K562 (cell line): Measurements from ENCODE around the gene UQCRH. TPM values are rescaled to one million over a fixed set of nuclear protein-coding genes. Genes with fewer than 3 reads are reported as not detected.
A peak's percentile ranks its signal among the peaks of the same experiment; 100 is the strongest.

Source experiments
- CBFB ChIP-seq: sonication (generic); formaldehyde crosslinking; IDR thresholded peaks from 2 replicates; pipeline ENCODE4 v1.4.0; 2020; ENCODE audit warnings: mild to moderate bottlenecking, missing genetic modification reagents
- CREBBP ChIP-seq: IDR thresholded peaks from one replicate; pipeline ENCODE4 v1.6.1; 2012; ENCODE audit warnings: low read depth, mild to moderate bottlenecking, control low read depth, inconsistent platforms, low read length
- E4F1 ChIP-seq: fragments of 250-450 bp; sonication (Bioruptor Pico); IDR thresholded peaks from 2 replicates; pipeline ENCODE4 v1.5.0; 2021; ENCODE audit warnings: mild to moderate bottlenecking, borderline replicate concordance
- ETS1 ChIP-seq: conservative IDR thresholded peaks from 2 replicates; pipeline ENCODE4 v1.6.1; 2011; ENCODE audit warnings: low read depth, mild to moderate bottlenecking, low read length; ENCODE audit not compliant: control insufficient read depth
- HINFP ChIP-seq: fragments of 450-650 bp; conservative IDR thresholded peaks from 2 replicates; pipeline ENCODE4 v1.6.1; 2016; ENCODE audit warnings: missing genetic modification characterization, low read depth, mild to moderate bottlenecking, control low read depth, missing compliant biosample characterization
- KDM5B ChIP-seq: fragments of 200-600 bp; sonication (generic); IDR thresholded peaks from 2 replicates; pipeline ENCODE4 v1.6.1; 2012; ENCODE audit warnings: low read depth, mild to moderate bottlenecking, moderate library complexity, low read length, control low read depth, inconsistent platforms; ENCODE audit not compliant: insufficient replicate concordance
- KLF16 ChIP-seq: IDR thresholded peaks from 2 replicates; pipeline ENCODE4 v1.6.1; 2016; ENCODE audit warnings: antibody characterized with exemption
- LEF1 ChIP-seq: fragments of 450-650 bp; IDR thresholded peaks from 2 replicates; pipeline ENCODE4 v1.6.1; 2016; ENCODE audit warnings: mild to moderate bottlenecking
- NR3C1 ChIP-seq: sonication (generic); formaldehyde crosslinking; IDR thresholded peaks from 2 replicates; pipeline ENCODE4 v1.8.1; 2022; ENCODE audit warnings: missing genetic modification reagents
- POLR2H ChIP-seq: IDR thresholded peaks from 2 replicates; pipeline ENCODE4 v1.6.1; 2016; ENCODE audit warnings: missing genetic modification characterization, low read depth, mild to moderate bottlenecking, control low read depth, missing compliant biosample characterization, moderate library complexity
- TFE3 ChIP-seq: fragments of 450-650 bp; formaldehyde crosslinking; IDR thresholded peaks from 2 replicates; pipeline ENCODE4 v1.4.0; 2020; ENCODE audit warnings: mild to moderate bottlenecking, mixed read lengths
- ZBTB12 ChIP-seq: fragments of 250-450 bp; sonication (Bioruptor Pico); IDR thresholded peaks from 2 replicates; pipeline ENCODE4 v1.4.0; 2020
- ZNF311 ChIP-seq: fragments of 250-450 bp; sonication (Bioruptor Pico); IDR thresholded peaks from 2 replicates; pipeline ENCODE4 v1.4.0; 2020; ENCODE audit warnings: mild to moderate bottlenecking, moderate library complexity
- polyA plus RNA-seq, 8 experiments: library from polyadenylated mRNA; depleted of rRNA in 4 of 8; stranded (reverse) in 5 of 8; unstranded in 3 of 8; fragments of >200 nt; fragmentation: Nextera tagmentation in 2 of 8; fragmentation: Illumina TruSeq in 1 of 8; extraction: Ambion mirVana in 2 of 8; extraction: Trizol in 1 of 8; gene quantifications; 2 replicates each; pipeline versions ENCODE4 v1.2.1 to v1.2.3, GENCODE V29; 2011 to 2014; ENCODE audit warnings: inconsistent platforms in 1 of 8, missing spikeins in 1 of 8
- total RNA-seq, 7 experiments: library from RNA; depleted of rRNA in 6 of 7; stranded (reverse); fragments of >200 nt in 6 of 7; fragmentation: Illumina TruSeq in 2 of 7; extraction: Trizol in 2 of 7; gene quantifications; 2 replicates each; pipeline versions ENCODE4 v1.2.1 to v1.2.3, GENCODE V29; 2011 to 2021; ENCODE audit warnings: low replicate concordance in 1 of 7
- TF ChIP-seq, protein P1 (sequence below): fragments of 450-650 bp; formaldehyde crosslinking; IDR thresholded peaks from 2 replicates; pipeline ENCODE4 v1.4.0; 2022; ENCODE audit warnings: missing genetic modification characterization

The UQCRH gene
- total and polyA plus RNA-seq, 9 of the 15 experiments (the other 6 are each of a cell fraction or from before 2014, with no cell fraction given) = 1,267 to 5,184 (median 2,410) TPM

- TF ChIP-seq KLF16 = peak; percentile 63
- peak; percentile 96 for TF ChIP-seq KDM5B
- TF ChIP-seq NR3C1 = no peak
- peak; percentile 85 for TF ChIP-seq LEF1
- no peak for TF ChIP-seq CREBBP
- TF ChIP-seq E4F1 (CRISPR knock-in tag) = no peak
- TF ChIP-seq, protein P1, sequence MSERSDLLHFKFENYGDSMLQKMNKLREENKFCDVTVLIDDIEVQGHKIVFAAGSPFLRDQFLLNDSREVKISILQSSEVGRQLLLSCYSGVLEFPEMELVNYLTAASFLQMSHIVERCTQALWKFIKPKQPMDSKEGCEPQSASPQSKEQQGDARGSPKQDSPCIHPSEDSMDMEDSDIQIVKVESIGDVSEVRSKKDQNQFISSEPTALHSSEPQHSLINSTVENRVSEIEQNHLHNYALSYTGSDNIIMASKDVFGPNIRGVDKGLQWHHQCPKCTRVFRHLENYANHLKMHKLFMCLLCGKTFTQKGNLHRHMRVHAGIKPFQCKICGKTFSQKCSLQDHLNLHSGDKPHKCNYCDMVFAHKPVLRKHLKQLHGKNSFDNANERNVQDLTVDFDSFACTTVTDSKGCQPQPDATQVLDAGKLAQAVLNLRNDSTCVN (CRISPR knock-in tag) = peak; percentile 91; the same call in 1 of the 2 replicates
- TF ChIP-seq HINFP (tag) = no peak
- no peak for TF ChIP-seq ZNF311 (CRISPR knock-in tag)
- peak; percentile 94 for TF ChIP-seq POLR2H (tag)
- TF ChIP-seq ETS1 = peak; percentile 87; the same call in 1 of the 2 replicates
- TF ChIP-seq TFE3 (CRISPR knock-in tag) = no peak
- peak; percentile 93 for TF ChIP-seq ZBTB12 (CRISPR knock-in tag)
- no peak; the same call in 1 of the 2 replicates for TF ChIP-seq CBFB (CRISPR knock-in tag)
Observed at GRCh38 chr1:46340404-46341221, 37.1 kb downstream of the UQCRH start, which contains the start of gene NSUN4 (continued).
